H7 (cell line): Measurements from ENCODE around the gene SLC9A9. TPM values are rescaled to one million over a fixed set of nuclear protein-coding genes. Genes with fewer than 3 reads are reported as not detected.

ENCODE experiments used
- DNase-seq: peaks from one replicate; pipeline ENCODE4 v3.0.0; 2012
- H3K27me3 ChIP-seq: 2 replicates; pipeline ENCODE4 v1.6.0; 2011; ENCODE audit warnings: mild to moderate bottlenecking, low read length; ENCODE audit not compliant: control insufficient read depth, insufficient read depth
- H3K36me3 ChIP-seq: replicated peaks from 2 replicates; pipeline ENCODE4 v1.5.1; 2011; ENCODE audit warnings: low read length; ENCODE audit not compliant: control insufficient read depth, insufficient read depth
- H3K4me3 ChIP-seq: 2 replicates; pipeline ENCODE4 v1.5.1; 2011; ENCODE audit warnings: low read depth, mild to moderate bottlenecking, control low read depth, low read length, moderate library complexity; ENCODE audit not compliant: insufficient read depth
- total RNA-seq: library from RNA; depleted of rRNA; stranded (reverse); fragments of >200 nt; shearing (Covaris generic); gene quantifications from 2 replicates; pipeline ENCODE4 v1.2.3, GENCODE V29; 2014

SLC9A9 gene
- total RNA-seq, 1 experiment from 2014 or later = 4.1 TPM

GRCh38 chr3:143358793-143359491 is 489.3 kb downstream of the SLC9A9 start:
- no peaks in the 10 kb centered on the region for H3K27me3 ChIP-seq

GRCh38 chr3:143358155-143358792 is 490.0 kb downstream of the SLC9A9 start:
- H3K27me3 ChIP-seq = no peaks in the 10 kb centered on the region
- H3K4me3 ChIP-seq = no peak overlapping the region
- no peaks in the 10 kb centered on the region for H3K36me3 ChIP-seq
- DNase-seq = no peak

More at GRCh38 chr3:143358793-143359491, 489.3 kb downstream of the SLC9A9 start:
- no peak for DNase-seq
- no peak overlapping the region for H3K4me3 ChIP-seq
- H3K36me3 ChIP-seq = no peaks in the 10 kb centered on the region

- Histone ChIP-seq H3K4me3 (no peak overlapping the region), H3K27me3 (no peaks in the 10 kb centered on the region), H3K36me3 (no peaks in the 10 kb centered on the region)
- DNase-seq = no peak
These were observed 490.6 kb downstream of the SLC9A9 start for GRCh38 chr3:143357700-143358099.

- H3K4me3 ChIP-seq = no peak overlapping the region
- no peak for DNase-seq
- no peaks in the 10 kb centered on the region for H3K27me3 ChIP-seq
- no peaks in the 10 kb centered on the region for H3K36me3 ChIP-seq
These were observed 491.4 kb downstream of the SLC9A9 start for GRCh38 chr3:143356839-143357238.

- Histone ChIP-seq H3K4me3 (no peak overlapping the region), H3K36me3 (no peaks in the 10 kb centered on the region), H3K27me3 (no peaks in the 10 kb centered on the region)
- DNase-seq = no peak
These were observed 493.9 kb downstream of the SLC9A9 start for GRCh38 chr3:143354342-143354741.

GRCh38 chr3:143352850-143353550 is 495.3 kb downstream of the SLC9A9 start:
- no peaks in the 10 kb centered on the region for H3K27me3 ChIP-seq
- H3K36me3 ChIP-seq = no peaks in the 10 kb centered on the region
- DNase-seq = no peak
- no peak overlapping the region for H3K4me3 ChIP-seq

- Histone ChIP-seq H3K4me3 (no peak overlapping the region), H3K36me3 (no peaks in the 10 kb centered on the region), H3K27me3 (no peaks in the 10 kb centered on the region)
- DNase-seq = no peak
These were observed 496.2 kb downstream of the SLC9A9 start for GRCh38 chr3:143351895-143352608.

GRCh38 chr3:143351354-143351753 is 496.9 kb downstream of the SLC9A9 start:
- H3K27me3 ChIP-seq = no peaks in the 10 kb centered on the region
- H3K36me3 ChIP-seq = no peaks in the 10 kb centered on the region
- no peak for DNase-seq
- no peak overlapping the region for H3K4me3 ChIP-seq

- H3K27me3 ChIP-seq = no peaks in the 10 kb centered on the region
- H3K4me3 ChIP-seq = no peak overlapping the region
- H3K36me3 ChIP-seq = no peaks in the 10 kb centered on the region
- no peak for DNase-seq
These were observed 498.8 kb downstream of the SLC9A9 start for GRCh38 chr3:143349455-143349854.

- no peak for DNase-seq
- Histone ChIP-seq H3K36me3 (no peaks in the 10 kb centered on the region), H3K27me3 (no peaks in the 10 kb centered on the region)
These were observed 499.6 kb downstream of the SLC9A9 start for GRCh38 chr3:143348486-143349327.

GRCh38 chr3:143344516-143345165 is 503.6 kb downstream of the SLC9A9 start:
- H3K36me3 ChIP-seq = no peaks in the 10 kb centered on the region
- no peaks in the 10 kb centered on the region for H3K27me3 ChIP-seq
- no peak overlapping the region for H3K4me3 ChIP-seq
- no peak for DNase-seq

More at GRCh38 chr3:143348486-143349327, 499.6 kb downstream of the SLC9A9 start:
- H3K4me3 ChIP-seq = no peak overlapping the region

- DNase-seq = no peak
- no peaks in the 10 kb centered on the region for H3K36me3 ChIP-seq
- no peak overlapping the region for H3K4me3 ChIP-seq
- no peaks in the 10 kb centered on the region for H3K27me3 ChIP-seq
These were observed 504.3 kb downstream of the SLC9A9 start for GRCh38 chr3:143343944-143344343.

GRCh38 chr3:143343031-143343430 is 505.2 kb downstream of the SLC9A9 start:
- H3K4me3 ChIP-seq = no peak overlapping the region
- H3K27me3 ChIP-seq = no peaks in the 10 kb centered on the region
- no peaks in the 10 kb centered on the region for H3K36me3 ChIP-seq
- DNase-seq = no peak
